Peyer's patch (tissue), 4 donors: ENCODE data around the gene DYNLL2.

Experiments
- CTCF ChIP-seq, 6 experiments: fragments of 450-650 bp in 4 of 6; fragments of 200-600 bp in 2 of 6; sonication (generic) in 1 of 6; IDR thresholded peaks; one replicate each; pipeline ENCODE4 v1.5.1; 2017 to 2019; ENCODE audit warnings: antibody characterized with exemption in 6 of 6, mild to moderate bottlenecking in 3 of 6, moderate library complexity in 1 of 6
- POLR2A ChIP-seq, 2 donors: fragments of 450-650 bp; IDR thresholded peaks; one replicate each; pipeline ENCODE4 v1.5.1; 2017; ENCODE audit warnings: antibody characterized with exemption in 2 of 2, mild to moderate bottlenecking in 2 of 2, moderate library complexity in 2 of 2

- no peak for TF ChIP-seq POLR2A (IDR thresholded peaks at IDR 0.05)
- TF ChIP-seq CTCF (IDR thresholded peaks at IDR 0.05), result no peak
These were observed 31.8 kb upstream of the DYNLL2 start for GRCh38 chr17:58051468-58051867.
